ENCODE results near the gene NFS1. TPM values are rescaled to one million over a fixed set of nuclear protein-coding genes. Genes with fewer than 3 reads are reported as not detected.

The NFS1 gene
- total RNA-seq, 4 donors from 2014 or later, result 39.6 to 48.4 (median 44.0) TPM

DNA sequence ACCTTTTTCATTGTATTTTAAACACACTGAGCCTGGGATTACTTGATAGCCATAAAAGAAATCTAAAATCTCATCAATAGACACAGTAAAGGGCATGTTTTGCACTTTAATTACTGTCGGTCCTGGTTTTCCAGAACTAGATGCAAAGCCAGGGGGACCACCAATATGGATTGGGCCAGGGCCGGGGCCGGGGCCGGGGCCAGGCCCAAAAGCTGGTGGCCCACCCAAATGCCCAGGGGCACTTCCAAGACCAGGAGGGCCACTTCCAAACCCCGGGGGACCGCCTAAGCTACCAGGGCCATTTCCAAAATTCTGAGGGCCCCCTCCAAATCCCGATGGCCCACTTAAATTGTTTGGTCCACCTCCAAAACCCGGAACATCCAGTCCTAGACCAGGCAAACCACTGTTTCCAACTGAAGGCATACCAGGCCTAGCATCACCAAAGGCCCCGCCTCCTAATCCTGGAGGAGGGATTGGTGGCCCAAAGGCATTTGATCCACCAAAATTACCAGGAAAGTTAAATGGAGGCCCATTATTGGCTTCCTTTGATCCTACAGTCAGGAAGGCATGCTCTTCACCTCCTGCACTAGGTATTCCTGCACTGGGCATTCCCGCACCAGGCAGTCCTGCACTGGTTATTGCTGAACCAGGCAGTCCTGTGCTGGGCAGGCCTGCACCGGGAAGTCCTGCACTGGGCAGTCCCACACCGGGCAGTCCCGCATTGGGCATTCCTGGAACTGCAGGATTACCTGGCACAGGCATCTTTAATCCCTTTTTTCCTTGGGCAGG is 46.3 kb downstream of the NFS1 start:
- WGBS, 2 donors, result 92 to 97% methylated on average over 13 of the region's 13 CpGs
- no peak for DNase-seq (ENCODE audit: low spot score in 2 of 2)
- intact Hi-C loops (cut with DNase I; ENCODE audit: low total_unique reads), result no loop called here
- H3K4me3 ChIP-seq (ENCODE audit: low read depth, poor library complexity, severe bottlenecking), result no peak overlapping the region
- TF ChIP-seq, protein P1, sequence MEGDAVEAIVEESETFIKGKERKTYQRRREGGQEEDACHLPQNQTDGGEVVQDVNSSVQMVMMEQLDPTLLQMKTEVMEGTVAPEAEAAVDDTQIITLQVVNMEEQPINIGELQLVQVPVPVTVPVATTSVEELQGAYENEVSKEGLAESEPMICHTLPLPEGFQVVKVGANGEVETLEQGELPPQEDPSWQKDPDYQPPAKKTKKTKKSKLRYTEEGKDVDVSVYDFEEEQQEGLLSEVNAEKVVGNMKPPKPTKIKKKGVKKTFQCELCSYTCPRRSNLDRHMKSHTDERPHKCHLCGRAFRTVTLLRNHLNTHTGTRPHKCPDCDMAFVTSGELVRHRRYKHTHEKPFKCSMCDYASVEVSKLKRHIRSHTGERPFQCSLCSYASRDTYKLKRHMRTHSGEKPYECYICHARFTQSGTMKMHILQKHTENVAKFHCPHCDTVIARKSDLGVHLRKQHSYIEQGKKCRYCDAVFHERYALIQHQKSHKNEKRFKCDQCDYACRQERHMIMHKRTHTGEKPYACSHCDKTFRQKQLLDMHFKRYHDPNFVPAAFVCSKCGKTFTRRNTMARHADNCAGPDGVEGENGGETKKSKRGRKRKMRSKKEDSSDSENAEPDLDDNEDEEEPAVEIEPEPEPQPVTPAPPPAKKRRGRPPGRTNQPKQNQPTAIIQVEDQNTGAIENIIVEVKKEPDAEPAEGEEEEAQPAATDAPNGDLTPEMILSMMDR (IDR thresholded peaks at IDR 0.05), result no peak
- TF ChIP-seq POLR2A (IDR thresholded peaks at IDR 0.05), result no peak

DNA sequence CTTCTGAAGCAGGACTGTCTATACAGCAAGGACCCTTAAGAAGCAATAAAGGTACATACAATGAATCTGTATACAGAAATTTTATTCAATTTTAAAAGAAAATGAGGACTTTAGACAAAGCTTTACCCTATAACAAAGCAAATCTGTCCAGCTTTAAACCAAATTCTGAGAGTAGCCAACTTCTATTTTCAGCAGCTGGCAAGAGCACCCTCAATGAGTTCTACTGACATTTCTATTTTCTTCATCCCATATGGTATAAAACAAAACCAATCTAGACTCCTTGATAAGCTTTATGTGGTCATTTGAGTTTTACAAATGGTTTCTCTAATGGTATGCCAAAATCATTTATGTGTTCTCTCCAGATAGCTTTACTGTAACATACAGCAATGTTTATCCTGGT is 47.2 kb downstream of the NFS1 start:
- TF ChIP-seq, protein P1 (IDR thresholded peaks at IDR 0.05), result no peak
- TF ChIP-seq POLR2A (IDR thresholded peaks at IDR 0.05), result no peak
- intact Hi-C loops (cut with DNase I; ENCODE audit: low total_unique reads), result no loop called here
- DNase-seq (ENCODE audit: low spot score in 2 of 2), result no peak
- H3K4me3 ChIP-seq (ENCODE audit: low read depth, poor library complexity, severe bottlenecking), result no peak overlapping the region

DNA sequence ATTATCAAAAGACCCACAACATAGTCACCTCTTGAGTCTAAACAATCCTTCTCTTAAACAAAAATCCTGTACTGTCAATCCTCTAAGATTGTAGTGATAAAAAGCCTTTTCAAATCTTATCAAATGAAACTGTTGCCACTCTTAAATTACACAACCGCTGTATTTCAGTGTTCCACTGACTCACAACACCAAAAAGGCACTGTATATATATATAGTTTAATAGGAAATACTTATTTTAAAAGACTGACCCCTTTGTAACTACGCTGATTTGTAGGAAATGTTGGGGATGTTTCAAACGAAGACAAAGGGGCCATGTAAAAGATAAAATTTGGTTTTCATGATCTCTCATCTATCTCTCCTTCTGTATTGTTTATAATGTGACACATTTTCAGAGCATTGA is 48.5 kb downstream of the NFS1 start:
- TF ChIP-seq, protein P1 (IDR thresholded peaks at IDR 0.05), result no peak
- no peak for TF ChIP-seq POLR2A (IDR thresholded peaks at IDR 0.05)
- intact Hi-C loops (cut with DNase I; ENCODE audit: low total_unique reads), result no loop called here
- 88 to 90% methylated on average over 3 of the region's 3 CpGs for WGBS, 2 donors

DNA sequence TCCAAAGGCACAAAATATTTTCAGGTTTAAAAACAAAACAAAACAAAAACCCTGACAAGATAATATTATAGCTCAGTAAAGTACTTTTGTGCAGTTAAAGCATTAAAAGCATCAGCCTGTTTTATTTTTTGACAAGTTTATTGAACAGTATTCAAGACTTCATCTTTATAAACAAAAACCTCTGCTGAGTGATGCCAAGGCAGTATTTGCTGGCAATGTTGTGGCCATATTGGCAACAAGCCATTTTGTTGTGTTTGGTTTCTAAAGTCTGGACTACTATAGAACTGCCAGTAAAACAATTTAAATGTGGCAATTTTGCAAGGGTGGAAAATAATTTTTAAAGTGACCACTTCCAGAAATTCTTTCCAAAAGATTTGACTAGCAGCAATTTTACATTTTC is 50.3 kb downstream of the NFS1 start:
- H3K4me3 ChIP-seq (ENCODE audit: low read depth, poor library complexity, severe bottlenecking), result no peak overlapping the region
- no peak for TF ChIP-seq POLR2A (IDR thresholded peaks at IDR 0.05)
- TF ChIP-seq, protein P1 (IDR thresholded peaks at IDR 0.05), result no peak
- intact Hi-C loops (cut with DNase I; ENCODE audit: low total_unique reads), result no loop called here
- DNase-seq (ENCODE audit: low spot score in 2 of 2), result no peak

More for the DNA sequence above, 48.5 kb downstream of the NFS1 start:
- H3K4me3 ChIP-seq (ENCODE audit: low read depth, poor library complexity, severe bottlenecking), result no peak overlapping the region
- no peak for DNase-seq (ENCODE audit: low spot score in 2 of 2)

DNA sequence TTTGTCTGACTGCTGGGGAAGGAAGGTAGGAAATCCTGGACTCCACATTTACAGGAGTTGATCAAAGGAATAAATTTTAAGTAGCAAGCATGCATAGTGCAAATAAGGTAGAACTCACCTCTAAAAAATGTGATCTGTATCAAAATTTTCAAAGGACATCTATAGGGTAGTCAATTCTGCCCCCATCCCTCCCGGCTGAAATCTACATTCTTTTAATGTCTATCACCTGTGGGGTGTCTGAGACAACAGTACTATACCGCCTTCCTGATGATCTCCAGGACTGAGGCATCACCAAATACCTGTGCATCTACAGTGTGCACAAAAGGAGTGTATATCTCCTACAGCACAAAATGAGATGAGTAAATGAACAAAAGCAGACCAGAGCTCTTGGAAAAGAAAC is 54.3 kb downstream of the NFS1 start:
- H3K4me3 ChIP-seq (ENCODE audit: low read depth, poor library complexity, severe bottlenecking), result no peak overlapping the region
- no peak for TF ChIP-seq POLR2A (IDR thresholded peaks at IDR 0.05)
- TF ChIP-seq, protein P1 (IDR thresholded peaks at IDR 0.05), result no peak
- intact Hi-C loops (cut with DNase I; ENCODE audit: low total_unique reads), result no loop called here
- DNase-seq (ENCODE audit: low spot score in 2 of 2), result no peak
- 74 to 83% methylated on average over 2 of the region's 2 CpGs for WGBS, 2 donors

DNA sequence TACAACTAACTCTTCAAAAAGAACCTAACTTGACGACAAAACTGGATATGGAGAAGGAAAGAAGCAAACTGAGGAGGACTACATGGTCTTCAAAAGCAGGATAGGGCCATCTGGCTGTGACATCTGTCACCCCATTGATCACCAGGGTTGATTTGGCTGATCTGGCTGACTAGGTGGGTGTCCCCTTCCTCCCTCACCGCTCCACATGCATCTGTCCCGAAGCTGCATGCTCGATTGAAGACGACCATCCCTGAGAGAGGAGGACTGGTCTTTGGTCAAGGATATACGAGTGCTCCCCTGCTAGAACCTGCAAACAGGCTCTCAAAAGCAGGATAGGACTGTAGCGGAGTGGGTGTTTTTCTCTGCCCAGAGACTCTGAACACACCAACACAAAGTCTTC is 56.1 kb downstream of the NFS1 start:
- WGBS, 2 donors, result 89 to 97% methylated on average over 7 of the region's 7 CpGs
- no peak overlapping the region for H3K4me3 ChIP-seq (ENCODE audit: low read depth, poor library complexity, severe bottlenecking)
- TF ChIP-seq, protein P1 (IDR thresholded peaks at IDR 0.05), result no peak
- TF ChIP-seq POLR2A (IDR thresholded peaks at IDR 0.05), result no peak
- intact Hi-C loops (cut with DNase I; ENCODE audit: low total_unique reads), result no loop called here
- DNase-seq (ENCODE audit: low spot score in 2 of 2), result peak in 1 of 2 donors; percentile 18
